SK-N-SH (cell line): ENCODE results near the gene SLC7A1. TPM values are rescaled to one million over a fixed set of nuclear protein-coding genes. Genes with fewer than 3 reads are reported as not detected.

Experiments used
- CTCF ChIA-PET: fragments of 300-600, 350-600 bp; formaldehyde crosslinking; extraction: SDS; loops from one replicate; lab custom pipeline; 2021; lab: Yijun Ruan, JAX
- POLR2A ChIA-PET: fragments of 350-600 bp; sonication (Branson Sonifier 250); formaldehyde crosslinking; extraction: SDS; loops from one replicate; lab custom pipeline; 2020; ENCODE audit warnings: antibody characterized with exemption, inconsistent platforms; lab: Yijun Ruan, JAX
- DNase-seq: peaks from one replicate; pipeline ENCODE4 v3.0.0; 2012
- H2AFZ ChIP-seq: fragments of 200-600 bp; sonication (generic); 2 replicates; pipeline ENCODE4 v1.8.1; 2016; ENCODE audit warnings: antibody characterized with exemption, mild to moderate bottlenecking, low read depth
- H3F3A ChIP-seq: fragments of 200-600 bp; sonication (generic); replicated peaks from 2 replicates; pipeline ENCODE3; 2016; ENCODE audit warnings: antibody characterized with exemption, mild to moderate bottlenecking; ENCODE audit not compliant: insufficient read depth
- H3K27ac ChIP-seq, 2 experiments: fragments of 200-500 bp in 1 of 2; fragments of 200-600 bp in 1 of 2; sonication (Bioruptor generic) in 1 of 2; sonication (generic), shearing (Covaris generic) in 1 of 2; 2 replicates each; pipeline versions ENCODE4 v1.5.1 to v1.6.1; 2014 to 2016; ENCODE audit warnings: low read depth in 2 of 2, inconsistent platforms in 1 of 2, low read length in 1 of 2, mild to moderate bottlenecking in 1 of 2, mixed read lengths in 1 of 2
- H3K27me3 ChIP-seq: fragments of 200-600 bp; sonication (generic), shearing (Covaris generic); 2 replicates; pipeline ENCODE4 v1.6.1; 2016; ENCODE audit warnings: mixed run types; ENCODE audit not compliant: insufficient read depth
- H3K36me3 ChIP-seq, 2 experiments: fragments of 200-500 bp in 1 of 2; fragments of 200-600 bp in 1 of 2; sonication (Bioruptor generic) in 1 of 2; sonication (generic) in 1 of 2; replicated peaks in 1 of 2; 2 replicates each; pipeline versions ENCODE3 to v1.5.1; 2014 to 2016; ENCODE audit warnings: low read length in 1 of 2, mild to moderate bottlenecking in 1 of 2; ENCODE audit not compliant: insufficient read depth in 2 of 2, control insufficient read depth in 1 of 2
- H3K4me1 ChIP-seq, 2 experiments: fragments of 200-500 bp in 1 of 2; fragments of 200-600 bp in 1 of 2; sonication (Bioruptor generic) in 1 of 2; sonication (generic), shearing (Covaris generic) in 1 of 2; 2 replicates each; pipeline versions ENCODE4 v1.5.1 to v1.6.1; 2014 to 2016; ENCODE audit warnings: low read depth in 1 of 2, low read length in 1 of 2, mixed run types in 1 of 2; ENCODE audit not compliant: insufficient read depth in 2 of 2, control insufficient read depth in 1 of 2
- H3K4me2 ChIP-seq: fragments of 200-600 bp; sonication (generic), shearing (Covaris generic); 2 replicates; pipeline ENCODE4 v1.6.1; 2017; ENCODE audit warnings: mixed run types
- H3K4me3 ChIP-seq, 2 experiments: fragments of 200-500 bp in 1 of 2; fragments of 200-600 bp in 1 of 2; sonication (Bioruptor generic) in 1 of 2; sonication (generic), shearing (Covaris generic) in 1 of 2; 2 replicates each; pipeline versions ENCODE4 v1.5.1 to v1.8.1; 2014 to 2016; ENCODE audit warnings: low read depth in 2 of 2, inconsistent platforms in 1 of 2, low read length in 1 of 2, mild to moderate bottlenecking in 1 of 2, mixed read lengths in 1 of 2, moderate library complexity in 1 of 2
- H3K79me2 ChIP-seq: fragments of 200-600 bp; sonication (generic); 2 replicates; pipeline ENCODE4 v1.8.1; 2017; ENCODE audit warnings: mild to moderate bottlenecking; ENCODE audit not compliant: insufficient read depth
- H3K9ac ChIP-seq: fragments of 200-600 bp; sonication (generic); 2 replicates; pipeline ENCODE4 v1.6.1; 2017; ENCODE audit warnings: mixed run types
- H3K9me2 ChIP-seq: fragments of 200-600 bp; sonication (generic); 2 replicates; pipeline ENCODE4 v1.6.1; 2017; ENCODE audit warnings: mixed run types
- H3K9me3 ChIP-seq: fragments of 200-600 bp; sonication (generic); 2 replicates; pipeline ENCODE4 v1.6.1; 2017; ENCODE audit warnings: mixed run types, mild to moderate bottlenecking, moderate library complexity
- H4K20me1 ChIP-seq: fragments of 200-600 bp; sonication (generic); 2 replicates; pipeline ENCODE4 v1.6.1; 2017; ENCODE audit warnings: mild to moderate bottlenecking, mixed run types; ENCODE audit not compliant: insufficient read depth
- EP300 ChIP-seq, 2 experiments: IDR thresholded peaks; 2 replicates each; pipeline versions ENCODE4 v1.4.0 to v1.6.1; 2012; ENCODE audit warnings: borderline replicate concordance in 1 of 2, low read depth in 1 of 2, low read length in 1 of 2
- EZH2phosphoT487 ChIP-seq: fragments of 200-600 bp; sonication (generic); IDR thresholded peaks from 2 replicates; pipeline ENCODE4 v1.6.1; 2017; ENCODE audit warnings: low read depth, mixed run types, mild to moderate bottlenecking, antibody characterized with exemption, moderate library complexity, borderline replicate concordance
- IRF3 ChIP-seq: fragments of 150-350 bp; IDR thresholded peaks from 2 replicates; pipeline ENCODE4 v1.6.1; 2016; ENCODE audit warnings: mild to moderate bottlenecking, low read depth, low read length
- NFIC ChIP-seq: IDR thresholded peaks from 2 replicates; pipeline ENCODE4 v1.4.0; 2012; ENCODE audit warnings: borderline replicate concordance
- RCOR1 ChIP-seq: fragments of 150-350 bp; IDR thresholded peaks from 2 replicates; pipeline ENCODE4 v1.6.1; 2017; ENCODE audit warnings: antibody characterized with exemption, low read length
- REST ChIP-seq: IDR thresholded peaks from 2 replicates; pipeline ENCODE4 v1.6.1; 2012; ENCODE audit warnings: mild to moderate bottlenecking, low read depth, low read length, moderate library complexity
- SIN3A ChIP-seq: IDR thresholded peaks from 2 replicates; pipeline ENCODE4 v1.6.1; 2012; ENCODE audit warnings: low read depth, mild to moderate bottlenecking, low read length, moderate library complexity, borderline replicate concordance
- TAF1 ChIP-seq: IDR thresholded peaks from 2 replicates; pipeline ENCODE4 v1.6.1; 2012; ENCODE audit warnings: low read depth, mild to moderate bottlenecking, low read length, moderate library complexity, borderline replicate concordance
- TCF12 ChIP-seq: IDR thresholded peaks from 2 replicates; pipeline ENCODE4 v1.4.0; 2012
- WGBS: methylation state at CpG from one replicate; pipeline ENCODE4 v1.1.6; 2017; ENCODE audit warnings: low lambda C conversion rate; 5-methylcytosine and 5-hydroxymethylcytosine counted together
- polyA plus RNA-seq, 3 experiments: library from polyadenylated mRNA; depleted of rRNA; stranded (reverse); fragments of >200 nt; gene quantifications; 2 replicates each; pipeline ENCODE4 v1.2.3, GENCODE V29; 2012

Gene SLC7A1
- polyA plus RNA-seq, 1 of the 3 experiments (the other 2 are of a cell fraction): 14.0 TPM

- TF ChIP-seq EZH2phosphoT487: no peak
Measured at GRCh38 chr13:29486551-29486950, 108.9 kb downstream of the SLC7A1 start (continued).

- peaks cover 0 to 26% of the 10 kb centered on the region in 2 experiments; a peak in 2 of 4 replicates for H3K4me1 ChIP-seq
- H4K20me1 ChIP-seq: no peaks in the 10 kb centered on the region
- ChIA-PET CTCF (interaction anchor here (0.8 to 4.9 kb wide), 7 partner anchors 12 to 628 kb away, joined by 3 to 45 read pairs (median 5); no protein-coding TSS in a partner anchor), POLR2A (no interaction called here)
- no peak for DNase-seq
- no peaks in the 10 kb centered on the region for H3K9me2 ChIP-seq
- H3K4me3 ChIP-seq: no peak overlapping the region
- no peaks in the 10 kb centered on the region for H3F3A ChIP-seq
- H3K79me2 ChIP-seq: no peaks in the 10 kb centered on the region
- H2AFZ ChIP-seq: no peak overlapping the region
- no peak for TF ChIP-seq REST
- no peak for TF ChIP-seq TCF12
- TF ChIP-seq SIN3A: no peak
- no peak for TF ChIP-seq EP300 (IDR thresholded peaks at IDR 0.05; ENCODE audit: borderline replicate concordance in 1 of 2, low read depth in 1 of 2, low read length in 1 of 2)
- TF ChIP-seq NFIC: no peak
- H3K4me2 ChIP-seq: no peak overlapping the region
- 69% methylated on average over 5 of the region's 7 CpGs for WGBS
- H3K9me3 ChIP-seq: no peaks in the 10 kb centered on the region
- H3K36me3 ChIP-seq: no peaks in the 10 kb centered on the region
- peak overlapping the region in 1 of 2 experiments; percentile 8; a peak in 1 of 4 replicates for H3K27ac ChIP-seq
- no peak overlapping the region for H3K9ac ChIP-seq
- H3K27me3 ChIP-seq: no peaks in the 10 kb centered on the region
Measured at GRCh38 chr13:29484796-29485195, 110.7 kb downstream of the SLC7A1 start.

GRCh38 chr13:29484236-29484635 lies 111.3 kb downstream of the SLC7A1 start:
- H3K9ac ChIP-seq: no peak overlapping the region
- ChIA-PET CTCF (interaction anchor here (0.8 to 4.9 kb wide), 9 partner anchors 12 to 629 kb away, joined by 3 to 45 read pairs (median 5); no protein-coding TSS in a partner anchor), POLR2A (no interaction called here)
- H3K79me2 ChIP-seq: no peaks in the 10 kb centered on the region
- no peaks in the 10 kb centered on the region for H4K20me1 ChIP-seq
- no peak overlapping the region for H3K4me3 ChIP-seq
- WGBS: 56% methylated on average over 5 of the region's 7 CpGs
- H3K4me1 ChIP-seq: peaks cover 0 to 26% of the 10 kb centered on the region in 2 experiments; a peak in 2 of 4 replicates
- no peak overlapping the region for H3K4me2 ChIP-seq
- no peaks in the 10 kb centered on the region for H3K36me3 ChIP-seq
- no peaks in the 10 kb centered on the region for H3F3A ChIP-seq
- no peaks in the 10 kb centered on the region for H3K9me3 ChIP-seq
- H3K27me3 ChIP-seq: no peaks in the 10 kb centered on the region
- peak overlapping the region in 1 of 2 experiments; percentile 58; a peak in 2 of 4 replicates for H3K27ac ChIP-seq
- no peak overlapping the region for H2AFZ ChIP-seq
- TF ChIP-seq TAF1 (no peak), IRF3 (no peak), RCOR1 (0 out of 2 replicates have a peak, but pooled peaks have one; percentile 16)
- DNase-seq: peak; percentile 71
- no peaks in the 10 kb centered on the region for H3K9me2 ChIP-seq
